Prostate gland (tissue), 2 donors: Measurements from ENCODE around the gene EIF6.

Experiments
- POLR2A ChIP-seq: fragments of 450-650 bp; IDR thresholded peaks from one replicate; pipeline ENCODE4 v1.6.1; 2016; ENCODE audit warnings: antibody characterized with exemption, mild to moderate bottlenecking
- POLR2AphosphoS5 ChIP-seq: sonication (generic); formaldehyde crosslinking; IDR thresholded peaks from one replicate; pipeline ENCODE4 v1.6.1; 2017; ENCODE audit warnings: antibody characterized with exemption
- TF ChIP-seq, protein P1 (sequence below), 4 experiments: fragments of 200-600 bp in 2 of 4; fragments of 450-650 bp in 2 of 4; sonication (generic) in 2 of 4; IDR thresholded peaks; 1 replicate in 3 of 4; 2 replicates in 1 of 4; pipeline ENCODE4 v1.5.1; 2016 to 2019; ENCODE audit warnings: antibody characterized with exemption in 4 of 4, mild to moderate bottlenecking in 2 of 4, moderate library complexity in 2 of 4

DNA sequence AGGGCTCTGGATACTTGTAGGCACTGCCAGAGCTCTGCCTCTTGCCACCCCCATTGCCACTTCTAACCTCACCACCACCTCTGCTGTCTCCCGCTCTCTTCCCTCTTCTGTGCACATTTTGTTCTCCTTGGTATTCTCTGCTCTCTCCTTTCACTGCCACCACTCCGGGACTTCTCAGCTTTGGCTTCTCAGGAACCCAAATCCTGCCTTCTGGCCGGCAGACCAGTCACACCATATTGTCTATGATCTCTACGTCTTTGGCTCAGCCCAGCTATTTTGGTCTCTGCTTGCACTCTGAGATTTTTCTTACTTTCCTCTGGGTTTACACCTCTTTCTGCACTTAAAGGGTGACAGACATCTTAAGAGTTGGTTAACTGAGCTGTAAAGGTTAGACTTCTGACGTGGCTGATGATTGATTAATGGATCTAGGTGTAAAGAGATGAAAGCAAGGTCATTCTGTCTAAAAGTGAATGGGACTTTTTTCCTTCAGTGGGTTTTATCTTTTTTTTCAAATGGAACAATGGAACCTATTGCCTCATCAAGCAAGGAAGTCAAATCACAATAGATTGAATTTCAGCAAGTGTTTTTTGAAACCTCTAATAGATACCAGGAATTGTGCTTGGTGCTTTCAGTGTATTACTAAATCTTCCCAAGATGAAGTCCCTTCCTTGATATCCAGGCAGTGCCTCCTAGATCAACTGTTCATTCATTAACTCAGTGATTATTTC lies 44.3 kb downstream of the EIF6 start:
- TF ChIP-seq POLR2A (no peak), POLR2AphosphoS5 (no peak)
- TF ChIP-seq, protein P1, sequence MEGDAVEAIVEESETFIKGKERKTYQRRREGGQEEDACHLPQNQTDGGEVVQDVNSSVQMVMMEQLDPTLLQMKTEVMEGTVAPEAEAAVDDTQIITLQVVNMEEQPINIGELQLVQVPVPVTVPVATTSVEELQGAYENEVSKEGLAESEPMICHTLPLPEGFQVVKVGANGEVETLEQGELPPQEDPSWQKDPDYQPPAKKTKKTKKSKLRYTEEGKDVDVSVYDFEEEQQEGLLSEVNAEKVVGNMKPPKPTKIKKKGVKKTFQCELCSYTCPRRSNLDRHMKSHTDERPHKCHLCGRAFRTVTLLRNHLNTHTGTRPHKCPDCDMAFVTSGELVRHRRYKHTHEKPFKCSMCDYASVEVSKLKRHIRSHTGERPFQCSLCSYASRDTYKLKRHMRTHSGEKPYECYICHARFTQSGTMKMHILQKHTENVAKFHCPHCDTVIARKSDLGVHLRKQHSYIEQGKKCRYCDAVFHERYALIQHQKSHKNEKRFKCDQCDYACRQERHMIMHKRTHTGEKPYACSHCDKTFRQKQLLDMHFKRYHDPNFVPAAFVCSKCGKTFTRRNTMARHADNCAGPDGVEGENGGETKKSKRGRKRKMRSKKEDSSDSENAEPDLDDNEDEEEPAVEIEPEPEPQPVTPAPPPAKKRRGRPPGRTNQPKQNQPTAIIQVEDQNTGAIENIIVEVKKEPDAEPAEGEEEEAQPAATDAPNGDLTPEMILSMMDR (IDR thresholded peaks at IDR 0.05) = no peak
